Measurements from ENCODE around the gene TMEM150C.

TMEM150C gene

GRCh38 chr4:82439088-82439487, 122.7 kb downstream of the TMEM150C start:
- DNase-seq (ENCODE audit: insufficient read length, low spot score) (no peak), FAIRE-seq (no peak)
- no peak for TF ChIP-seq POU2F2 (IDR thresholded peaks at IDR 0.05; ENCODE audit: low read depth, low read length)
- TF ChIP-seq POLR2AphosphoS5 (IDR thresholded peaks at IDR 0.05; ENCODE audit: low read depth, low read length), result no peak
- no peak for TF ChIP-seq TAF1 (IDR thresholded peaks at IDR 0.05; ENCODE audit: low read depth, low read length)
- TF ChIP-seq POLR2A (IDR thresholded peaks at IDR 0.05; ENCODE audit: low read depth, low read length), result no peak
- TF ChIP-seq SPI1 (IDR thresholded peaks at IDR 0.05; ENCODE audit: low read depth, low read length), result no peak
- TF ChIP-seq PAX5 (IDR thresholded peaks at IDR 0.05; ENCODE audit: insufficient read depth, low read length, severe bottlenecking), result no peak

GRCh38 chr4:82437285-82438005, 124.3 kb downstream of the TMEM150C start:
- TF ChIP-seq POLR2A (IDR thresholded peaks at IDR 0.05; ENCODE audit: low read depth, low read length), result no peak
- TF ChIP-seq PAX5 (IDR thresholded peaks at IDR 0.05; ENCODE audit: insufficient read depth, low read length, severe bottlenecking), result no peak
- no peak for TF ChIP-seq POLR2AphosphoS5 (IDR thresholded peaks at IDR 0.05; ENCODE audit: low read depth, low read length)
- TF ChIP-seq TAF1 (IDR thresholded peaks at IDR 0.05; ENCODE audit: low read depth, low read length), result no peak
- TF ChIP-seq SPI1 (IDR thresholded peaks at IDR 0.05; ENCODE audit: low read depth, low read length), result no peak
- no peak for TF ChIP-seq POU2F2 (IDR thresholded peaks at IDR 0.05; ENCODE audit: low read depth, low read length)
- FAIRE-seq, result no peak
- no peak for DNase-seq (ENCODE audit: insufficient read length, low spot score)

GRCh38 chr4:82436780-82437179, 125.0 kb downstream of the TMEM150C start:
- FAIRE-seq, result no peak
- TF ChIP-seq SPI1 (IDR thresholded peaks at IDR 0.05; ENCODE audit: low read depth, low read length) (no peak), POU2F2 (IDR thresholded peaks at IDR 0.05; ENCODE audit: low read depth, low read length) (no peak), TAF1 (IDR thresholded peaks at IDR 0.05; ENCODE audit: low read depth, low read length) (no peak), POLR2A (IDR thresholded peaks at IDR 0.05; ENCODE audit: low read depth, low read length) (no peak), PAX5 (IDR thresholded peaks at IDR 0.05; ENCODE audit: insufficient read depth, low read length, severe bottlenecking) (no peak), POLR2AphosphoS5 (IDR thresholded peaks at IDR 0.05; ENCODE audit: low read depth, low read length) (no peak)
- no peak for DNase-seq (ENCODE audit: insufficient read length, low spot score)

- no peak for FAIRE-seq
- TF ChIP-seq POLR2A (IDR thresholded peaks at IDR 0.05; ENCODE audit: low read depth, low read length) (no peak), PAX5 (IDR thresholded peaks at IDR 0.05; ENCODE audit: insufficient read depth, low read length, severe bottlenecking) (no peak), TAF1 (IDR thresholded peaks at IDR 0.05; ENCODE audit: low read depth, low read length) (no peak), POLR2AphosphoS5 (IDR thresholded peaks at IDR 0.05; ENCODE audit: low read depth, low read length) (no peak), POU2F2 (IDR thresholded peaks at IDR 0.05; ENCODE audit: low read depth, low read length) (no peak), SPI1 (IDR thresholded peaks at IDR 0.05; ENCODE audit: low read depth, low read length) (no peak)
- no peak for DNase-seq (ENCODE audit: insufficient read length, low spot score)
Observed at GRCh38 chr4:82436130-82436529, 125.7 kb downstream of the TMEM150C start.

- TF ChIP-seq POLR2AphosphoS5 (IDR thresholded peaks at IDR 0.05; ENCODE audit: low read depth, low read length) (no peak), POU2F2 (IDR thresholded peaks at IDR 0.05; ENCODE audit: low read depth, low read length) (no peak)
- DNase-seq (ENCODE audit: insufficient read length, low spot score) (no peak), FAIRE-seq (no peak)
Observed at GRCh38 chr4:82434949-82435348, 126.8 kb downstream of the TMEM150C start.

GRCh38 chr4:82433791-82434190, 128.0 kb downstream of the TMEM150C start:
- FAIRE-seq (no peak), DNase-seq (ENCODE audit: insufficient read length, low spot score) (no peak)
- TF ChIP-seq POLR2A (IDR thresholded peaks at IDR 0.05; ENCODE audit: low read depth, low read length), result no peak
- TF ChIP-seq PAX5 (IDR thresholded peaks at IDR 0.05; ENCODE audit: insufficient read depth, low read length, severe bottlenecking), result no peak
- no peak for TF ChIP-seq TAF1 (IDR thresholded peaks at IDR 0.05; ENCODE audit: low read depth, low read length)
- no peak for TF ChIP-seq SPI1 (IDR thresholded peaks at IDR 0.05; ENCODE audit: low read depth, low read length)
- TF ChIP-seq POU2F2 (IDR thresholded peaks at IDR 0.05; ENCODE audit: low read depth, low read length), result no peak
- TF ChIP-seq POLR2AphosphoS5 (IDR thresholded peaks at IDR 0.05; ENCODE audit: low read depth, low read length), result no peak
